PC-9 (cell line): Measurements from ENCODE around the gene LRRC8D.

Source experiments
- EZH2 ChIP-seq: fragments of 200-600 bp; sonication (generic); IDR thresholded peaks from 2 replicates; pipeline ENCODE4 v1.8.0; 2017; ENCODE audit warnings: antibody characterized with exemption, low read depth
- TF ChIP-seq, protein P1 (sequence below): fragments of 200-600 bp; sonication (generic); conservative IDR thresholded peaks from 2 replicates; pipeline ENCODE4 v1.6.1; 2017; ENCODE audit warnings: mixed run types, antibody characterized with exemption, mild to moderate bottlenecking, moderate library complexity

DNA sequence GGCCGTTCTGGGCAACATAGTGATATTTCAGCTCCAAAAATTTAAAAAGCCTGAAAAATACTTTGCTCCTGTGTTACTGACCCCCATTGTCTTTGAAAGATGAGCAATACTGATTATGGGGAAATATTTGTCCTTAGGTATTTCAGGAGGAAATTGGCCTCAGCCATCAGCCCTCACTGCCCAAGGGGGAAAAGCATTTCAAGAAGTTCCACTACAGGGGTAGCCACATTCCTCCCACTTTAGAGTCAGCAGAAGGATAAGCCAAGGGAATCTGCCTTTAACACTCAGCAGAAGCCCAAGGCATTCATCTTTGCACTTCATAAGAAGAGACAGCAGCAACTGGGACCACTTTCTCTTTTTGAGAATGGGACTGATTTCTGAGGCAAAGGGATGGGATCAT lies 133.6 kb downstream of the LRRC8D start:
- TF ChIP-seq, protein P1, sequence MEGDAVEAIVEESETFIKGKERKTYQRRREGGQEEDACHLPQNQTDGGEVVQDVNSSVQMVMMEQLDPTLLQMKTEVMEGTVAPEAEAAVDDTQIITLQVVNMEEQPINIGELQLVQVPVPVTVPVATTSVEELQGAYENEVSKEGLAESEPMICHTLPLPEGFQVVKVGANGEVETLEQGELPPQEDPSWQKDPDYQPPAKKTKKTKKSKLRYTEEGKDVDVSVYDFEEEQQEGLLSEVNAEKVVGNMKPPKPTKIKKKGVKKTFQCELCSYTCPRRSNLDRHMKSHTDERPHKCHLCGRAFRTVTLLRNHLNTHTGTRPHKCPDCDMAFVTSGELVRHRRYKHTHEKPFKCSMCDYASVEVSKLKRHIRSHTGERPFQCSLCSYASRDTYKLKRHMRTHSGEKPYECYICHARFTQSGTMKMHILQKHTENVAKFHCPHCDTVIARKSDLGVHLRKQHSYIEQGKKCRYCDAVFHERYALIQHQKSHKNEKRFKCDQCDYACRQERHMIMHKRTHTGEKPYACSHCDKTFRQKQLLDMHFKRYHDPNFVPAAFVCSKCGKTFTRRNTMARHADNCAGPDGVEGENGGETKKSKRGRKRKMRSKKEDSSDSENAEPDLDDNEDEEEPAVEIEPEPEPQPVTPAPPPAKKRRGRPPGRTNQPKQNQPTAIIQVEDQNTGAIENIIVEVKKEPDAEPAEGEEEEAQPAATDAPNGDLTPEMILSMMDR = no peak
- TF ChIP-seq EZH2 = no peak
